GM12874 (cell line): ENCODE measurements around the gene LSM14A.

ENCODE experiments used
- TF ChIP-seq, protein P1 (sequence below): IDR thresholded peaks from 2 replicates; pipeline ENCODE4 v1.5.1; 2011; ENCODE audit warnings: low read depth, mild to moderate bottlenecking, control low read depth, low read length, moderate library complexity; ENCODE audit not compliant: insufficient read depth

The LSM14A gene

DNA sequence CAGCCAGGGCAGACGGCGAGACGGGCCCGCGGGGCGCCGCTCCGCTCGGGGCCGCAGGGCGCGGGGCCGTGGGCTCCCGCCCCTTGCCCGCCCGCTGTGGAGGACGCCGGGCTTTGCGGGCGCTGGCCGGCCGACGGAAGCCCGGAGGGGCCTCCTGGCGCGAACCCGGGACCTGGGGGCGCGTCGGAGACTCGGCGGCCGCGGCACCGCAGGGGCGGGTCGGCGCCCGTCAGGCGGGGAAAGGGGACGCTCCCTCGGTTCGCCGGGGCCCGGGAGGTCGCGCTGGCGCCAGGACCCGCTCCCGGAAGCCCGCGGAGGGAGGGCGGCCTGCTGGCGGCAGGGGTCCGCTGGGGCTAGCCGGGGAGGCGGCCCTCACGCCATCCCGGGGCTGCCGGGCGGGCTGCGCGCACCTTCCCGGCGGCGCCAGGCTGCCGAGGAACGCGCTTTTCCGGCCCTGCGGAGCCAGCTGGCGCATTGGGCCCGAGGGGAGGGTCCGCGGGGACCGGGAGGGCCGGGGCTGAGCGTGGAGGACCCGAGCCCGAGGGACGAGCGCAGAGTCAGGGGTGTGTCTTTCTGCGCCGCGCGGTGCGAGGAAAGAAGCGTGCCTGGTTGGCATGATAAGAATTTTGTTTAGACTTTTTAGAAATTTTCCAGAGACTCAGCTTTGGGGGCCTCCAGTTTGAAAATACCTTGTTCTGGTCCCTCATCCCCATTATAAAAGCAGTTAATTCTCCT, 82.6 kb downstream of the LSM14A start:
- TF ChIP-seq, protein P1, sequence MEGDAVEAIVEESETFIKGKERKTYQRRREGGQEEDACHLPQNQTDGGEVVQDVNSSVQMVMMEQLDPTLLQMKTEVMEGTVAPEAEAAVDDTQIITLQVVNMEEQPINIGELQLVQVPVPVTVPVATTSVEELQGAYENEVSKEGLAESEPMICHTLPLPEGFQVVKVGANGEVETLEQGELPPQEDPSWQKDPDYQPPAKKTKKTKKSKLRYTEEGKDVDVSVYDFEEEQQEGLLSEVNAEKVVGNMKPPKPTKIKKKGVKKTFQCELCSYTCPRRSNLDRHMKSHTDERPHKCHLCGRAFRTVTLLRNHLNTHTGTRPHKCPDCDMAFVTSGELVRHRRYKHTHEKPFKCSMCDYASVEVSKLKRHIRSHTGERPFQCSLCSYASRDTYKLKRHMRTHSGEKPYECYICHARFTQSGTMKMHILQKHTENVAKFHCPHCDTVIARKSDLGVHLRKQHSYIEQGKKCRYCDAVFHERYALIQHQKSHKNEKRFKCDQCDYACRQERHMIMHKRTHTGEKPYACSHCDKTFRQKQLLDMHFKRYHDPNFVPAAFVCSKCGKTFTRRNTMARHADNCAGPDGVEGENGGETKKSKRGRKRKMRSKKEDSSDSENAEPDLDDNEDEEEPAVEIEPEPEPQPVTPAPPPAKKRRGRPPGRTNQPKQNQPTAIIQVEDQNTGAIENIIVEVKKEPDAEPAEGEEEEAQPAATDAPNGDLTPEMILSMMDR: no peak

DNA sequence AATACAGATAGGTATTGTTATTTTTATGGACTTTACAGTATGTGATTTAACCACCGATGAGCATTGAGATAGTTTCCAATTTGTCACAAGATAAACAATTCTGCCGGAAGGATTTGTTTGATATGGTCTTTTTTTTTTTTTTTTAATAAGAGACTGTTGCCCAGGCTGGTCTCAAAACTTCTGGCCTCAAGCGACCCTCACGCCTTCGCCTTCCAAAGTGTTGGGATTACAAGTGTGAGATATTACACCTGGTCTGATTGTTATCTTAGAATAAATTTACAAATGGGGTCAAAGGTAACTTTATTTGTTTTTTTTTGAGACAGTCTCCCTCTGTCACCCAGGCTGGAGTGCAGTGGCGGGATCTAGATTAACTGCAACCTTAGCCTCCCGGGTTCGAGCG, 83.2 kb downstream of the LSM14A start:
- TF ChIP-seq, protein P1: no peak

DNA sequence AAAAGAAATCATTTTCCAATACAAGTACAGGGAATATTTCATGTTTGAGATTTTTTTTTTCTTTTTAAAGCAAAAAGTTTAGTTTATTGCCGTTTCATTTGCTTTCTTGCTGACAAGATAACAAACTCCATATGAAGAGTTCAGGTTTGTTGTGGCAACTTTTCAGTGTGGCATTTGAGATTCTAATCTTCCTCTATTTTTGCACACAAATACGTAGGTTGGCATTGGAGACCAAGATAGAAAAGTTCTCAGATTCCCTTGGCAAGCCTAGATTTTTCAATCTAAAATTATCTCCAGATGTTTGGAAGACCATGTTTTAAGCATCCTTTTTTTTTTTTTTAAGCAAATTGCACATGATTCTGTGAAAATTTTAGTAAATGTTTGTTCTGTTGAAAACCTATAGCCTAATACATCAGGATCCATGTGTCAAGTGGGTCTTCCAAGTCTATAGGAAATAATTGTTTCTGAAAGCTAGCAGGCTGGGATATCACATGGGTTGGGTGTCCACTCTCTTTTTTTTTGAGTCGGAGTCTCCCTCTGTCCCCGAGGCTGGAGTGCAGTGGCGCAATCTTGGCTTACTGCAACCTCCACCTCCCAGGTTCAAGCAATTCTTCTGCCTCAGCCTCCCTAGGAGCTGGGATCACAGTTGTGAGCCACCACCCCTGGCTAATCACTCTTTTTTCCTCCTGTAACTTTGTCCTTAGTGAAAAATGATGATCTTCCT, 84.7 kb downstream of the LSM14A start:
- TF ChIP-seq, protein P1: no peak

DNA sequence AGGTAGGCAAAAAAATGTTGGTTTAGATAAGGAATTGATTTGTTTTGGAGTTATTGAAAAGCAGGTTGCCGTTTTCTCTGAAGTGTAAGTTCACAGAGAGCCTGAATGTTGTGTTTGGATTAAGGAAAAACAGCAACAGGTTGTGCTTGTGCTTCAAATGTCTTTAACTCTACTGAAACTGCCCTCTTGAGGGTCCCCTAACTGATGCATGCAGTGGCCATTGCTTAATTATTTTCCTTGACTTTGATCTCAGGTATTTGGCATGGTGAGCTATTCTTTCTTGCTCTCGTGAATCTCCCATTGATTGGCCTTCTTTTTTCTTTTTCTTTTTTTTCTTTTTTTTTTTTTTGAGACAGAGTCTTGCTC, 85.2 kb downstream of the LSM14A start:
- TF ChIP-seq, protein P1: no peak

DNA sequence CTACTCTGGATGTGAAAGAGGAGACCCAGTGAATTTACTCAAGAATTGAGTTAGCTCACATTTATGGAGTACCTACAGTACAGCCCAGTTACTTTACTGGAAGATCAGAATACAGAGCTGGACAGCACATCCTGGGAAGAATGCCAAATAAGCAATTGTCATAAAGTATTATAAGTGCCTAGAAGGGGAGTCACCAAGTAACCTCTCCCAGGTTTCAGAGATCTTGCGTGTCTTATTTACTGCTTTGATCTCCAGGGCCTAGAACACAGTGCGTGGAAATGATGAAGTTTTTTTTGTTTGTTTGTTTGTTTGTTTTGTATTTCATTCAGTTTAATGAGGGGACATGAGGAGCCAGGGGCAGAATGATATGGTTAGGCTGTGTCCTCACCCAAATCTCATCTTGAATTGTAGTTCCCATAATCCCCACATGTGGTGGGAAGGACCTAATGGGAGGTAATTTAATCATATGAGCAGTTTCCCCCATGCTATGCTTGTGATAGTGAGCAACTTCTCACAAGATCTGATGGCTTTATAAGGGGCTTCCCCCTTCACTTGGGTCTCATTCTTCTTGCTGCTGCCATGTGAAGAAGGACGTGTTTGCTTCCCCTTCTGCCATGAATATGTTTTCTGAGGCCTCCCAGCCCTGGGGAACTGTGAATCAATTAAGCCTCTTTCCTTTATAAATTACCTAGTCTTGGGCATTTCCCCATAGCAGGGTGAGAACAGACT, 87.2 kb downstream of the LSM14A start:
- TF ChIP-seq, protein P1: no peak

DNA sequence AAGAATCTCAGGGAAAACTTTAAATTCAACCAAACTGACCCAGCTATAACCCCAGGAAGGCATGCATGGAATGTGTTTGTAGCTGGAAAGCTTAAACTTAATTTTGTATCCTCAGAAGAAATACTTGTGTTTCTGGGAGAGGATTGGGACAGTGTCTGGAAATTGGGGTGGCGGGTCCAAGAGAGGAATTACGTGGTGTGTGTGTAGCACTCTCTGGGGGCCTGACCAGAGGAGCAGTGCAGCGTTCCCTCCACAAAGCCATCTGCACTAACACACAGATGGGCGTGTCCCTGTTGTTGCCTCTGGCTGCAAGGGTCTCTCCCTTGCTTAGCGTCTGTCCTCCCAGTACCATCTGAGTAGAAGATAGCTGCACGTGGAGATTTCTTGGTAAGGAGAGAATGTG, 88.5 kb downstream of the LSM14A start:
- TF ChIP-seq, protein P1: no peak
